ENCODE data around the gene ITSN1.
A peak's percentile ranks its signal among the peaks of the same experiment; 100 is the strongest.
"Not testable (repeated sequence)": the region's sequence is repeated elsewhere in the genome, so short reads cannot be mapped to it uniquely, and the experiment has no call there.

Gene ITSN1

DNA sequence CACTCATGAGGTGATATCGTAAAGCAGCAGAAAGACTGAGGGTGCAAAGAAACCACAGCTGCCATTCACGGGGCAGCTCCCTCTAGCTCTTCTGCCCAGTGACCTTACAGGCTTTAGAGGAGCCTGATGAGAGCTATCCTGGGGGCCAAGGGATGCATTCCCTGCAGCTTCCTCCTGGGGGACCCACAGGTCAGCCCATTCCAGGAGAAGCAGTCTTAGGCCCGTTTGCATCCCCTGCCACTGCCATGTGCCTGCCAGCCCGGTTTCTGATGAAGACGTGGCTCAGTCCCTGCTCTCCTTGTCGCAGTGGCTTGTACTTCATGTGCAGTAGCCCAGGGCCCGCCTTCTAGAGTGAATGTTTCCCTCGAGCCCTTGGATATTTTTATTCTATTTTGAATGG is 250.6 kb downstream of the ITSN1 start:
- DNase-seq (ENCODE audit: low spot score) = no peak

GRCh38 chr21:33893917-33894316 is 251.6 kb downstream of the ITSN1 start:
- DNase-seq (ENCODE audit: low spot score) = no peak

- DNase-seq (ENCODE audit: low spot score) = peak; percentile 85
These were observed 252.5 kb downstream of the ITSN1 start for GRCh38 chr21:33894736-33895288.

DNA sequence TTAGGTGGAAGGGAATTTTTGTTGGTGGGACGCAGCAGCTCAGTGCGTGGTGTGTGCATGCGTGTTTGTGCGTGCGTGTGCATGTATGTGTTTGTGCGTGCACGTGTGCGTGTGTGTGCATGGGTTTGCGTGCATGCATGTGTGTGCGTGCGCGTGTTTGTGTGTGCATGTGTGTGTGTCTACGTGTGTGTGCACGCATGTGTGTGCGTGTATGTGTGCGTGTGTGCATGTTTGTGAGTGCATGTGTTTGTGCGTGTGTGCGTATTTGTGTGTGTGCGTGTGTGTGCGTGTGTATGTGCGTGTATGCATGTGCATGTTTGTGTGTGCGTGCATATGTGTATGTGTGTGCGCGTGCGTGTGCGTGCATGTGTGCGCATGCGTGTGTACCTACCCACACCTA is 253.1 kb downstream of the ITSN1 start:
- DNase-seq (ENCODE audit: low spot score) = no peak

DNA sequence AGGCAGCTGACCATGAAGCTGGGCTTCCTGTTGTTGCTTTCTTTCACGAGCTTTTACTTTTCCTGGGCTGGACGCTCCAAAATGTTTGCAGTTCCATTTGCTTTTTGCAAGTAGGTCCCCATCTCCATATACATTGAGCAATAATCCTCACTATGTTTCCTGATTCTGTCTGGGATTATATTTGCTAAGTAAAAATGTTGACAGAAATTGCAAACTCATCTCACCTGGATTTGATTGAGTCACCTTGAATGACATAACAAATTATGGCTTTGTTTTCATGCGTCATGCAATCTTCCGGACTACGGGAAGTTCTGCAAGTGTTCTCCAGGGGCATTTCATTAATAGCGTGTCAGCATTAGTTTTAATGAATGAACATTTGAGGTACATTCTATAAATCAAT is 254.4 kb downstream of the ITSN1 start:
- no peak for DNase-seq (ENCODE audit: low spot score)

GRCh38 chr21:33897098-33897497 is 254.8 kb downstream of the ITSN1 start:
- DNase-seq (ENCODE audit: low spot score) = no peak

GRCh38 chr21:33897739-33898138 is 255.4 kb downstream of the ITSN1 start:
- DNase-seq (ENCODE audit: low spot score) = no peak

DNA sequence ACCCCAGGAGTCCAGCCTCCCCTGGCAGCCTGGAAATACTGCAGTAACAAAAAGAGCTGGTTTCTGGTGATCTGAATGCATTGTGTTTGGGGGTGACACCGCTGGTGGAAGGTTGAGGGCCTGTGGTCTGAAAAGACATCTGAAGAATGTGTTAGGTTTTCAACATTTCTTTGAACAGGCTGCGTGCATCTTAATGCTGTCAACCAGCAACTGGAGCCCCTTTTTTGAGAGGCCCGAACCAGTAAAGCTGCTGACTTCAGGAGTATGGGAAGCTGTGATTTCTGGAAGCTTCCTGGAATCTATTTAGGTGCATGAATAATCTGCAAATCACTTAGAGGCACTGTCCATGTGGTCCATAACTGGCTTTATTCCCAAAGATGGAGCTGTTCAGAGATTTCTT is 256.3 kb downstream of the ITSN1 start:
- DNase-seq (ENCODE audit: low spot score) = no peak

DNA sequence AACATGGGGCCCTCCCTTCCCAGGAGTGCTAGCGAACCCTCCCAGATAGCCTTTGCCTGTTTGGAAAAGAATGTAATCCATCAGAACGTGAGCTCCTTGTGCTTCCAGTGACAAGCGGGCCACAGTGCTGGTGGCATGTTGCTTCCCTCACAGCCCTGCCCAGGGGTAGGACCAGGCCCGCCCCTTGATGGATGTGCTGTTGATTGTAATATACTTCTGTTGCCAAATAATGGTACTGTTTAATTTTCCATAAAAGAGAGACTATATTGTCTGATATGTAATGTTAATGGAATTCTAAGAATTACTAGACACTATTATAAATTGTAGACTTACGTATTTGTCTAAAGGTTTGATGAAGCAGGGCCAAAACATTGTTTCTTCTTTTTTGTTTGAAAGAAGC is 256.9 kb downstream of the ITSN1 start:
- DNase-seq (ENCODE audit: low spot score) = no peak

DNA sequence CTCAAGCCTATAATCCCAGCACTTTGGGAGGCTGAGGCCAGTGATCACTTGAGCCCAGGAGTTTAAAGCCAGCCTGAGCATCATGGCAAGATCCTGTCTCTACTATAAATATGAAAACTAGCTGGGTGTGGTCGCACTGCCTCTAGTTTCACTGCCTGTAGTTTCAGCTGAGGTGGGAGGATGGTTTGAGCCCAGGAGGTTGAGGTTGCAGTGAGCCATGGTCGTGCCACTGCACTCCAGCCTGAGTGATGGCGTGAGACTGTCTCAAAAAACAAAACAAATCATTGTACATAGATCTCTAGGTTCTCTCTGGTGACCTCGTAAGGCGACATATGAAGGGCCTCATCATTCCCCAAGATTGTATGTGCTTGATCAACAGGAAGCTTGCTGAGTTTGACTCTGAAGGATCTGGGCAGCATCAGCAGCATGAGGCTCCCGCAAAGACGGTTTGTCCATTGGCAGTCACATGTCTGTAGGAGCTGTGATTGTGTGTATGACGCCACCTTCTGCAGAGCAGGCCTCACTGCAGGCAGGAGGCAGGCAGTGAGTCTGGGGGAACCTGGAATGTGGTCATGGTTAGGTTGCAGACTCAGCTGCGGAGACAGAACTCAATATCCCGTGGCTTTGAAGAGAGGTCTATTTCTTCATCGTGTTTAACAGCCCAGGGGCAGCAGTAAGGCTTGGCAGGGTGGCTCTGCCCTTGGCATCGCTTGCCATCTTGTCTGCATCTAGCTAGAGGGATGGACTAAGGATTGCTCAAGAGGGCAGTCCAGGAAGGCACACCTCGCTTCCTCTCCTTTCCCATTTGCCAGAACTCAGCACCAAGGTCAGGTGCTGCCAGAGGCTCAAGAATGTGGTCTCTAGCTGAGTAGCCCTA is 259.3 kb downstream of the ITSN1 start:
- peak; percentile 51 for DNase-seq (ENCODE audit: low spot score)

GRCh38 chr21:33902349-33902748 is 260.0 kb downstream of the ITSN1 start:
- no peak for DNase-seq (ENCODE audit: low spot score)

DNA sequence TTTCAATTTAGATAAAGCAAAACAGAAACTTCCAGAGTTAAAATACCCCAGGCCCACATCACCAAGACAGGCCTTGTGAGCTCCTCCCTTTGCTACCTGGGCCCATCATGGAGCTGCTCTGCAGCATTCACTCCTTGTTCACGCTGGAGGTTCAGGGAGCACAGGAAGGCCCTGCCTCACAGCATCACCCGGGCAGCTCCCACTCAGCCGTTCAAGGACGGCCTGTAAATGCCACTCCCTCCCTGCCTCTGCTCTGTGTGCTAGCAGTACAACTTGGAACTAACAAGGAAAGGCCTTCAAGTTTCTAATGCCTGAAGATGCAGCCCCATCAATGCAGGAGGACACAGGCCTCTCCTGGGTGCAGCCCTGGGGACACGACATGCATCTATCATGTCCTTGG is 261.7 kb downstream of the ITSN1 start:
- DNase-seq (ENCODE audit: low spot score) = no peak

- DNase-seq (ENCODE audit: low spot score) = no peak
These were observed 266.5 kb downstream of the ITSN1 start for GRCh38 chr21:33908760-33909159.

- no peak for DNase-seq (ENCODE audit: low spot score)
These were observed 267.5 kb downstream of the ITSN1 start for GRCh38 chr21:33909756-33910155.

GRCh38 chr21:33914188-33914587 is 271.9 kb downstream of the ITSN1 start:
- DNase-seq (ENCODE audit: low spot score) = peak; percentile 54

- peak; percentile 98 for DNase-seq (ENCODE audit: low spot score)
These were observed 273.3 kb downstream of the ITSN1 start, which contains the start of gene ATP5PO for GRCh38 chr21:33915368-33916199. ATP5PO (minus strand) TSS chr21:33915804; CDS start chr21:33915763, 41 bp downstream.

- no peak for DNase-seq (ENCODE audit: low spot score)
These were observed 273.9 kb downstream of the ITSN1 start for GRCh38 chr21:33916200-33916567.

- DNase-seq (ENCODE audit: low spot score) = no peak
These were observed 275.1 kb downstream of the ITSN1 start for GRCh38 chr21:33917421-33917820.

- DNase-seq (ENCODE audit: low spot score) = peak; percentile 76
These were observed 281.9 kb downstream of the ITSN1 start for GRCh38 chr21:33924079-33924765.

DNA sequence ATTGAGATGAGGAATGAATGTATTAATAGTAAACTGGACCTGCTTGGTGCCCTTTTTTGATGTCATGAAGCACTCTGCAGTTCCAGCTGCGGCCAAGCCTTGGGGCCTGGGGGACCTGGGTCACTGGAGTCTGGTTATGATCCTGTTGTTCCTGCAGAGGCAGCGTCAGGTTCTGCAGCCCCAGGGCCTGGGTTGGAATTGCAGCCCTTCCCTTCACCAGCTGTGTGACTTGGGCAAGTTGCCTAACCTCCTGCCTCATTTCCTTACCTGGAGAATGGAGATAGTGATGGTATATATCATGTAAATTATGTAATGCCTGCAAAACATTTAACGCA is 282.4 kb downstream of the ITSN1 start:
- DNase-seq (ENCODE audit: low spot score) = peak; percentile 45

GRCh38 chr21:33926248-33926647 is 283.9 kb downstream of the ITSN1 start:
- not testable (repeated sequence) for DNase-seq (ENCODE audit: low spot score)

All from kidney tubule cell (primary cell).